ENCODE results near the gene ACTG2.

The ACTG2 gene

DNA sequence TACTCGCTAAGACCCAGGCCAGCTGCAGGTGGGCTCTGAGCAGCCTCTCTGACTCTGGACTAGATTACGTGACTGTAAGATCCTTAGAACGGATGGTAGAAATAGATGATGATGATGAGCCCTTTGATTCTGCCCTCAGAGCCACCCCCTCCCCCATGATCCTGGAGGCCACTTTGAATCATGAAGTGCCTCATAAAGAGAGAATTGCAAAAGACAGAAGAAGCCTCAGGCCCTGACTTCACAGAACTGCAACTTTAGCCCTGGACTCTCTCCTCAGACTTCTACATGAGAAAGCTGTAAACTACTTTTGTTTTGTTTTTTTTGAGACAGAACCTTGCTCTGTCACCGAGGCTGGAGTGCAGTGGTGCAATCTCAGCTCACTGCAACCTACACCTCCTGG, 76.5 kb downstream of the ACTG2 start:
- Histone ChIP-seq H3K79me2 (ENCODE audit: insufficient read depth, low read length) (no peaks in the 10 kb centered on the region), H3K4me3 (ENCODE audit: low read depth in 1 of 2, low read length in 2 of 2) (no peak overlapping the region), H3K9me3 (ENCODE audit: insufficient read depth, low read length, severe bottlenecking) (no peaks in the 10 kb centered on the region), H3K9ac (ENCODE audit: low read depth, low read length) (peak overlapping the region; percentile 45; the same call in 1 of the 2 replicates), H4K20me1 (ENCODE audit: insufficient read depth, low read length) (no peaks in the 10 kb centered on the region), H3K4me1 (ENCODE audit: insufficient read depth, low read length) (peaks cover 42% of the 10 kb centered on the region), H2AFZ (ENCODE audit: low read depth, low read length) (0 out of 2 replicates have a peak overlapping the region, but pooled peaks have one; percentile 63), H3K36me3 (ENCODE audit: insufficient read depth, low read length) (no peaks in the 10 kb centered on the region), H3K27me3 (ENCODE audit: insufficient read depth, low read length, poor library complexity) (no peaks in the 10 kb centered on the region), H3K4me2 (ENCODE audit: insufficient read depth, low read length) (no peak overlapping the region), H3K27ac (ENCODE audit: low read length) (peak overlapping the region; percentile 81)
- no peak for TF ChIP-seq CTCF (IDR thresholded peaks at IDR 0.05; ENCODE audit: borderline replicate concordance, extremely low read depth, low read length, poor library complexity, severe bottlenecking)
- no peak for TF ChIP-seq EZH2 (IDR thresholded peaks at IDR 0.05; ENCODE audit: borderline replicate concordance, low read depth, low read length, severe bottlenecking)
- no peak for ATAC-seq (ENCODE audit: insufficient read depth, low read depth)
- DNase-seq = no peak
